Mucosa of descending colon (tissue), 3 donors: ENCODE measurements around the gene PRDM5. TPM values are rescaled to one million over a fixed set of nuclear protein-coding genes. Genes with fewer than 3 reads are reported as not detected.

ENCODE experiments used
- ATAC-seq: fragments of 200-7000 bp; cut with Tn5 transposase; one replicate; pipeline ENCODE4 v1.9.1; 2020; ENCODE audit warnings: mild to moderate bottlenecking, moderate library complexity
- DNase-seq, 3 donors: peaks; one replicate each; pipeline ENCODE4 v3.0.0-alpha.2; 2020
- H3K36me3 ChIP-seq: fragments of 200-600 bp; one replicate; pipeline ENCODE4 v1.8.0; 2021; ENCODE audit warnings: low read depth, mild to moderate bottlenecking
- H3K4me1 ChIP-seq: fragments of 200-600 bp; one replicate; pipeline ENCODE4 v1.8.0; 2021; ENCODE audit warnings: low read depth, mild to moderate bottlenecking
- H3K4me3 ChIP-seq: fragments of 200-600 bp; one replicate; pipeline ENCODE4 v1.8.0; 2021; ENCODE audit warnings: mild to moderate bottlenecking
- H3K9me3 ChIP-seq: fragments of 200-600 bp; one replicate; pipeline ENCODE4 v1.8.0; 2021; ENCODE audit warnings: mild to moderate bottlenecking
- intact Hi-C, 2 donors: fragments of 100-400 bp; cut with DNase I in 1 of 2; cut with micrococcal nuclease in 1 of 2; formaldehyde crosslinking; loops; one replicate each; pipeline versions ENCODE4 v1.11.0 to v1.11.1; 2022; cut with DNase I, micrococcal nuclease
- total RNA-seq, 3 donors: library from RNA; stranded (reverse); fragmentation: NEBNext Ultra II Directional in 2 of 3; extraction: Animal tissue kit (Norgen Biotek cat#: 25700) in 2 of 3; gene quantifications; one replicate each; pipeline versions ENCODE4 v1.2.1 to v1.2.4, GENCODE V29; 2021 to 2023
- TF ChIP-seq, protein P1 (sequence below): fragments of 200-600 bp; IDR thresholded peaks from one replicate; pipeline ENCODE4 v1.8.0; 2022; ENCODE audit warnings: antibody characterized with exemption, mild to moderate bottlenecking
- donor health status: DM: no; HTN: no; CAD: no; lungs with moderate emphysema.
- donor health status: DM: no; HTN: no; CAD: no.
- donor health status: DM: no; HTN: yes; CAD: no.

PRDM5 gene
- total RNA-seq, 3 donors from 2014 or later = 8.7 to 12.2 (median 10.2) TPM

DNA sequence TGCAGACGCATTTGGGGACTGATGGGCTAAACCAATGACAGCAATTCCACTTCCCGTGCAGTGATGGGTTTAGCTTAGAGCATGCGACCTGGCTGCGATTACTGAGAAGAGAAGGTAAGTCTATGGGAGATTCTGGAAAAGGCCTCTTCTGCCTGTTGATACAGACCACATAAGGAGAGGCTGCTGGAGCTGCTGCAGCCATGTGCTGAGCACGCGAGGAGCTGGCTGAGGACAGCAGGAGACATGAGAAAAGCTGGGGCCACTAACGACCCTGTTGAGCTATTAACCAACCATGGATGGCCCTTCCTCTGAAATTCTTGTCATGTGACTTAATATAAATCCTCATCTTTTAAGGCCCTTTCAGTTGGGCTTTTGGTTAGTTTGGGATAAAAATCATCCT lies 199.9 kb downstream of the PRDM5 start:
- no peak for DNase-seq
- no peaks in the 10 kb centered on the region for H3K9me3 ChIP-seq
- ATAC-seq = no peak
- intact Hi-C loops = no loop called here
- TF ChIP-seq, protein P1, sequence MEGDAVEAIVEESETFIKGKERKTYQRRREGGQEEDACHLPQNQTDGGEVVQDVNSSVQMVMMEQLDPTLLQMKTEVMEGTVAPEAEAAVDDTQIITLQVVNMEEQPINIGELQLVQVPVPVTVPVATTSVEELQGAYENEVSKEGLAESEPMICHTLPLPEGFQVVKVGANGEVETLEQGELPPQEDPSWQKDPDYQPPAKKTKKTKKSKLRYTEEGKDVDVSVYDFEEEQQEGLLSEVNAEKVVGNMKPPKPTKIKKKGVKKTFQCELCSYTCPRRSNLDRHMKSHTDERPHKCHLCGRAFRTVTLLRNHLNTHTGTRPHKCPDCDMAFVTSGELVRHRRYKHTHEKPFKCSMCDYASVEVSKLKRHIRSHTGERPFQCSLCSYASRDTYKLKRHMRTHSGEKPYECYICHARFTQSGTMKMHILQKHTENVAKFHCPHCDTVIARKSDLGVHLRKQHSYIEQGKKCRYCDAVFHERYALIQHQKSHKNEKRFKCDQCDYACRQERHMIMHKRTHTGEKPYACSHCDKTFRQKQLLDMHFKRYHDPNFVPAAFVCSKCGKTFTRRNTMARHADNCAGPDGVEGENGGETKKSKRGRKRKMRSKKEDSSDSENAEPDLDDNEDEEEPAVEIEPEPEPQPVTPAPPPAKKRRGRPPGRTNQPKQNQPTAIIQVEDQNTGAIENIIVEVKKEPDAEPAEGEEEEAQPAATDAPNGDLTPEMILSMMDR = no peak
- no peak overlapping the region for H3K4me3 ChIP-seq
- no peaks in the 10 kb centered on the region for H3K36me3 ChIP-seq
- no peaks in the 10 kb centered on the region for H3K4me1 ChIP-seq

DNA sequence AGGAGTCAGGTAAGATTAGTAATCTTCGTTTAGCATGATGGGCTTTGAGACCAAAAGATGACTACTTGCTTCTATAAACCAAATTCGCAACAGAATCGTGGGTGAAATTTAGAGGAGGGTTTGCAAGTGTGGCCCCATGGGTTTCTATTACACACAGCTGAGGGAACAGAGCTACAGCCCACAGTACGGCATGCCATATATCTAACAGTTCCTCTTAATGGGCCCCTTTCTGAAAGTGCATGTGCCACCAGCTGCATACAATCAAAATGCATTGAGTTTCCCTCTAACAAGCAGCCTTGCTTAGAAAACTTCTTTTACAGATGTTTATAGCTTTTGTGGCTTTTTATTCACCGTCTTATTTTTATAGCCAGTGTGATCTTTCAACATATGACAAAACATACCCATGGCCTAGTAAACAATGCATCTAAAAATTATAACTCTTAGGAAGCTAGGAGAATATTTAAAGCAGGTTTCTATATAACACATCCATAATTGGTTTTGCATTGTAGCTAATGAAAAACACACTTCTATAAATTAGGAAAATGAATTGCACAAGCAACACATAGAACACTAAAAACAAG lies 202.1 kb downstream of the PRDM5 start:
- H3K4me3 ChIP-seq = no peak overlapping the region
- H3K4me1 ChIP-seq = no peaks in the 10 kb centered on the region

DNA sequence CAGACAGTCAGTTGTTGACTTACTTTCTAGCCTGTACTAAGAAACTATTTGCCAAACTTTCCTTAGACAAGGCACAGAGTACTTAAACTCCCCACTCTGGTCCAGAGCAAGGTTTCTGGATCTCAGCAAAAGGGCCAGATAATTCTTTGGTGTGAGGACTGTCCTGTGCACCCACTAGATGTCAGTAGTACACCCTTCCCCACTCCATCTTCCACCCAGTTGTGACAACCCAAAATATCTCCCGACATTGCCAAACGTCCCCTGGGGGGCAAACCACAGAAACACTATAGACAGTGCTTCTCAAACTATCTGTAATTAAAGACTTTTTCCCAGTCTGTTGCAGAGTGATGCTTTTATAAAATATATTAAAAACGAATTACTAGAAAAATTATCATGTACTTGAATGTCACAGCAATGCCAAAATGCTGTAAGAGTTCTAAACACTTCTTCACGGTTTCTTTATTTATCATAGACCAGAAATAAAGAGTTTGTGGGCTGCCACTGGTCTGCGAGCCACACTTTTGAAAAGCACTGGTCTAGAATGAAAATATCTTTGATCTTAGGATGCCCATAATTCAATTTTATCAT lies 203.5 kb downstream of the PRDM5 start:
- no peaks in the 10 kb centered on the region for H3K4me1 ChIP-seq
- ATAC-seq = peak; percentile 68
- no peak overlapping the region for H3K4me3 ChIP-seq
- peak in 1 of 3 donors; percentile 33 for DNase-seq
- intact Hi-C loops = loop anchor here in 1 of 2 donors (10.0 kb wide), 1 partner anchor 376 kb away; no protein-coding TSS in a partner anchor
- TF ChIP-seq, protein P1 = peak; percentile 21
- no peaks in the 10 kb centered on the region for H3K36me3 ChIP-seq
- no peaks in the 10 kb centered on the region for H3K9me3 ChIP-seq

More for the DNA sequence above, 202.1 kb downstream of the PRDM5 start:
- intact Hi-C loops = no loop called here
- ATAC-seq = no peak
- TF ChIP-seq, protein P1 = no peak
- DNase-seq = no peak
- no peaks in the 10 kb centered on the region for H3K9me3 ChIP-seq
- no peaks in the 10 kb centered on the region for H3K36me3 ChIP-seq

DNA sequence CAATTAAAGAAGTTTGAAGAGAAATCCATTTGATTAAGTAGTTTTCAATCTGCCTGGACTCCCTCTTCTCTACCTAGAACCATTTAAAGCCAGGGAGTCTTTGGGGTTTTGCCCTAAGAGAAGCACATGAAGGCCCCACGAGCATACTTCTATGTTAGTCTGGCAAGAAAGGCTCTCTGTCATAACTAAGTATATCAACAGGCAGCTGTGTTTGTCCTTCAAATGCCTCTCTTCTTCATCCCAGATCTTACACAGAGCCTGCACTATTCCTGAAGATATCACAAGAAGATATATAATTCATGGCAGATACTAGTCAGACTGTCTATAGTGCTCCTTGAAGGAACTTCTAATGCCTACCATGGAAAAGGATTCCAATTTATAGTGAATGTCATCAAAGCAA lies 206.2 kb downstream of the PRDM5 start:
- Histone ChIP-seq H3K4me1 (no peaks in the 10 kb centered on the region), H3K36me3 (no peaks in the 10 kb centered on the region), H3K9me3 (no peaks in the 10 kb centered on the region), H3K4me3 (no peak overlapping the region)
- ATAC-seq = no peak
- intact Hi-C loops = loop anchor here in 1 of 2 donors (10.0 kb wide), 1 partner anchor 378 kb away; no protein-coding TSS in a partner anchor
- DNase-seq = no peak
- TF ChIP-seq, protein P1 = no peak

DNA sequence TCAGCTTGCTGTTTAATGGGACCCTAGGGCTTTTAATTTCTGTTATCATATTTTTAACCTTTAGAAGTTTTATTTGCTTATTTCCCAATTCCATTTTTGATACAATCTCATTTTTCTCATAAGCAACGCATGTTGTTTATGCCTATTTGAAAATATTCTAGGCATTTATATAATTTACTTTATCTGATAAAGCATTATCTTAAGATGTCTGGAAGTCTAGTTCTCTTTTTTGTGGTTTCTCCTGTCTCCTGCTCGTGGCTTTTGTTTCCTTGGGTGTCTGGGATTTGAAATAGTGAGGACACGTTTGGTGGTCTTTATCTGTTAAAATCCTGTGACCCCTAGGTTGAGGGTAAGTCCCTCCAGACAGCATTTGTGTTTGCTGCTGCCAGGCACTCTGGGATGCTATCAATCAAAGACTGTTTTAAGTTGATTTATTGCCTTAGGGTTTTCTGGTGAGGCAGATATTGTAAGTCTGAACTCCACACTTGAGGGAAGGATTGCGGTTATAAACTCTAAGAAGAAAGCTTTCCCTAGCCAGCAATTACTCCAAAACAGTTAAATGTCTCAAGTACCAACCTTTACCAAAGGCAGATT lies 208.0 kb downstream of the PRDM5 start:
- no peak for ATAC-seq
- TF ChIP-seq, protein P1 = no peak
- no peaks in the 10 kb centered on the region for H3K36me3 ChIP-seq
- no peaks in the 10 kb centered on the region for H3K9me3 ChIP-seq
- intact Hi-C loops = loop anchor here in 1 of 2 donors (10.0 kb wide), 1 partner anchor 380 kb away; no protein-coding TSS in a partner anchor
- no peak overlapping the region for H3K4me3 ChIP-seq
- H3K4me1 ChIP-seq = no peaks in the 10 kb centered on the region
- DNase-seq = no peak
